Panc1 (cell line): ENCODE data around the gene CLK4.

Experiments used
- POLR2AphosphoS5 ChIP-seq: IDR thresholded peaks from 2 replicates; pipeline ENCODE4 v1.6.1; 2012; ENCODE audit warnings: mild to moderate bottlenecking, low read depth, low read length, moderate library complexity
- REST ChIP-seq, 2 experiments: IDR thresholded peaks; 2 replicates each; pipeline ENCODE4 v1.6.1; 2011 to 2012; ENCODE audit warnings: low read depth in 2 of 2, control low read depth in 1 of 2, low read length in 1 of 2, mild to moderate bottlenecking in 1 of 2, moderate library complexity in 1 of 2; ENCODE audit not compliant: insufficient read depth in 1 of 2
- SIN3A ChIP-seq: IDR thresholded peaks from 2 replicates; pipeline ENCODE4 v1.6.1; 2012; ENCODE audit warnings: low read depth, mild to moderate bottlenecking, low read length, moderate library complexity, borderline replicate concordance; ENCODE audit not compliant: insufficient read depth
- TCF7L2 ChIP-seq: IDR thresholded peaks from 2 replicates; pipeline ENCODE4 v1.6.1; 2011; ENCODE audit warnings: mild to moderate bottlenecking, low read depth, low read length, inconsistent platforms
- TF ChIP-seq, protein P1 (sequence below): fragments of 450-650 bp; IDR thresholded peaks from 2 replicates; pipeline ENCODE4 v1.5.1; 2017; ENCODE audit warnings: mild to moderate bottlenecking

DNA sequence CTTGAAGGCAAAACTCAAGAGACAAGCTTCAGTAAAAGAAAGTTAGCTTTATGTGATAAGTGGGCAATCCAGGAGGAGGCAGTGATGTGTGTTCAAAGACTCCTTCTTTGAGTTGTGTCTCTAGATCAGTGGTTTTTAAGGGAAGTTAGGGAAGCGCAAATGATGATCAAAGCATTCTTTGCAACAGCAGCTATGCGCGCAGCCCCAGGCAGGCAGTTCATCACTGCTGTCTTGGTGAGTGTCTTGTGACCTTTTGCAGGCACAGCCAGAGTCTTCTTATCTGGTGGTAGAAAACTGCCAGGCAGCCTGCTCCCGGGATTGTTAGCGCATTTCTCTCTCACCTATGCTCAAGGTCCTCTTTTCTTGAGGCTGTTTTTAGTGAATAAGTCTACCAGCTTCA is 40.3 kb upstream of the CLK4 start:
- TF ChIP-seq, protein P1, sequence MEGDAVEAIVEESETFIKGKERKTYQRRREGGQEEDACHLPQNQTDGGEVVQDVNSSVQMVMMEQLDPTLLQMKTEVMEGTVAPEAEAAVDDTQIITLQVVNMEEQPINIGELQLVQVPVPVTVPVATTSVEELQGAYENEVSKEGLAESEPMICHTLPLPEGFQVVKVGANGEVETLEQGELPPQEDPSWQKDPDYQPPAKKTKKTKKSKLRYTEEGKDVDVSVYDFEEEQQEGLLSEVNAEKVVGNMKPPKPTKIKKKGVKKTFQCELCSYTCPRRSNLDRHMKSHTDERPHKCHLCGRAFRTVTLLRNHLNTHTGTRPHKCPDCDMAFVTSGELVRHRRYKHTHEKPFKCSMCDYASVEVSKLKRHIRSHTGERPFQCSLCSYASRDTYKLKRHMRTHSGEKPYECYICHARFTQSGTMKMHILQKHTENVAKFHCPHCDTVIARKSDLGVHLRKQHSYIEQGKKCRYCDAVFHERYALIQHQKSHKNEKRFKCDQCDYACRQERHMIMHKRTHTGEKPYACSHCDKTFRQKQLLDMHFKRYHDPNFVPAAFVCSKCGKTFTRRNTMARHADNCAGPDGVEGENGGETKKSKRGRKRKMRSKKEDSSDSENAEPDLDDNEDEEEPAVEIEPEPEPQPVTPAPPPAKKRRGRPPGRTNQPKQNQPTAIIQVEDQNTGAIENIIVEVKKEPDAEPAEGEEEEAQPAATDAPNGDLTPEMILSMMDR: no peak
- TF ChIP-seq POLR2AphosphoS5 (no peak), SIN3A (no peak), REST (IDR thresholded peaks at IDR 0.05; ENCODE audit: insufficient read depth in 1 of 2, low read depth in 2 of 2, low read length in 1 of 2) (no peak), TCF7L2 (no peak)
